Endodermal cell (in vitro differentiated cells): Measurements from ENCODE around the gene SSC4D. TPM values are rescaled to one million over a fixed set of nuclear protein-coding genes. Genes with fewer than 3 reads are reported as not detected.

Experiments
- DNase-seq: peaks from one replicate; pipeline ENCODE4 v3.0.0-alpha.2; 2017
- H3K27ac ChIP-seq: 2 replicates; pipeline ENCODE4 v1.5.1; 2013; ENCODE audit warnings: mild to moderate bottlenecking, low read depth, low read length, moderate library complexity
- H3K27me3 ChIP-seq: 2 replicates; pipeline ENCODE4 v1.6.1; 2013; ENCODE audit warnings: mild to moderate bottlenecking, low read length, moderate library complexity; ENCODE audit not compliant: insufficient read depth, control insufficient read depth, poor library complexity, severe bottlenecking
- H3K36me3 ChIP-seq: 2 replicates; pipeline ENCODE4 v1.7.0; 2013; ENCODE audit warnings: mild to moderate bottlenecking, low read length, moderate library complexity; ENCODE audit not compliant: control insufficient read depth, insufficient read depth
- H3K4me1 ChIP-seq: one replicate; pipeline ENCODE4 v1.7.0; 2013; ENCODE audit warnings: low read length; ENCODE audit not compliant: control insufficient read depth, insufficient read depth
- H3K4me3 ChIP-seq: 2 replicates; pipeline ENCODE4 v1.5.1; 2013; ENCODE audit warnings: mild to moderate bottlenecking, low read length, moderate library complexity
- H3K9ac ChIP-seq: 2 replicates; pipeline ENCODE4 v1.6.1; 2013; ENCODE audit warnings: mild to moderate bottlenecking, low read length, moderate library complexity; ENCODE audit not compliant: poor library complexity, severe bottlenecking; ENCODE audit errors: extremely low read depth
- H3K9me3 ChIP-seq: 2 replicates; pipeline ENCODE4 v1.6.1; 2013; ENCODE audit warnings: mild to moderate bottlenecking, low read length, moderate library complexity; ENCODE audit not compliant: control insufficient read depth
- H3K27ac Mint-ChIP-seq: 2 replicates; pipeline ENCODE4 v1.8.0; 2020; ENCODE audit warnings: mixed read lengths
- H3K27me3 Mint-ChIP-seq: 2 replicates; pipeline ENCODE4 v1.8.0; 2021; ENCODE audit warnings: mild to moderate bottlenecking, mixed read lengths; ENCODE audit not compliant: insufficient read depth
- H3K36me3 Mint-ChIP-seq: 2 replicates; pipeline ENCODE4 v1.8.0; 2020; ENCODE audit warnings: low read depth, mixed read lengths
- H3K4me1 Mint-ChIP-seq: 2 replicates; pipeline ENCODE4 v1.8.0; 2020; ENCODE audit warnings: mixed read lengths
- H3K4me3 Mint-ChIP-seq: 2 replicates; pipeline ENCODE4 v1.8.0; 2020; ENCODE audit warnings: mild to moderate bottlenecking, moderate library complexity, mixed read lengths
- H3K9me3 Mint-ChIP-seq: 2 replicates; pipeline ENCODE4 v1.8.0; 2020; ENCODE audit warnings: mild to moderate bottlenecking, mixed read lengths
- CTCF ChIP-seq: fragments of 200-600 bp; sonication (generic); conservative IDR thresholded peaks from 2 replicates; pipeline ENCODE4 v1.5.0; 2021; ENCODE audit warnings: antibody characterized with exemption, mild to moderate bottlenecking
- WGBS, 2 experiments: methylation state at CpG; one replicate each; pipeline versions ENCODE4 v1.1.5 to v1.1.7; 2013; ENCODE audit warnings: missing lambda C conversion rate in 2 of 2, mixed read lengths in 1 of 2; ENCODE audit not compliant: insufficient coverage in 1 of 2, insufficient read length in 1 of 2; 5-methylcytosine and 5-hydroxymethylcytosine counted together
- total RNA-seq, 2 donors: library from RNA; stranded (reverse); fragmentation: NEBNext Ultra II Directional in 1 of 2; extraction: Animal tissue kit (Norgen Biotek cat#: 25700) in 1 of 2; gene quantifications; 2 replicates in 1 of 2; 3 replicates in 1 of 2; pipeline ENCODE4 v1.2.1, GENCODE V29; 2021

The SSC4D gene
- total RNA-seq, 2 donors from 2014 or later: 21.9 to 44.5 TPM

- no peak for DNase-seq
- Mint-ChIP-seq H3K27me3 (no peaks in the 10 kb centered on the region), H3K4me1 (peaks cover 17% of the 10 kb centered on the region), H3K36me3 (peaks cover 76% of the 10 kb centered on the region), H3K27ac (peak overlapping the region; percentile 20), H3K4me3 (no peak overlapping the region), H3K9me3 (no peaks in the 10 kb centered on the region)
- TF ChIP-seq CTCF: no peak
- Histone ChIP-seq H3K27me3 (no peaks in the 10 kb centered on the region), H3K4me3 (no peak overlapping the region), H3K4me1 (peaks cover 3% of the 10 kb centered on the region), H3K36me3 (peaks cover 87% of the 10 kb centered on the region), H3K27ac (no peak overlapping the region), H3K9ac (no peak overlapping the region), H3K9me3 (no peaks in the 10 kb centered on the region)
- WGBS, 2 experiments: 78 to 100% methylated on average over 1 to 3 of the region's 3 CpGs
Observed at GRCh38 chr7:76340617-76341131, 68.8 kb downstream of the SSC4D start.

Other genes with a start within 250 kb of the SSC4D start
- gene SRRM3, start 207.8 kb downstream of the SSC4D start, total RNA-seq: 1 to 10 TPM; 4.1 to 5.0 TPM
- gene HSPB1, start 107.0 kb downstream of the SSC4D start, total RNA-seq: 100 to 1,000 TPM; 244 to 248 TPM
- gene YWHAG, start 50.7 kb downstream of the SSC4D start, total RNA-seq: 100 to 1,000 TPM; 148 TPM
- gene ZP3, start 15.3 kb upstream of the SSC4D start, total RNA-seq: 1 to 10 TPM in 1 of 2 donors, under 1 TPM in 1; 0.53 to 2.3 TPM
- gene DTX2, start 52.0 kb upstream of the SSC4D start, total RNA-seq: 10 to 100 TPM; 34.1 to 38.3 TPM
- gene UPK3B, start 100.9 kb upstream of the SSC4D start, total RNA-seq: 1 to 10 TPM; 1.2 to 2.3 TPM
- gene SPDYE16, start 133.6 kb upstream of the SSC4D start, total RNA-seq: under 1 TPM in 1 of 2 donors, not detected in 1; 0.37 TPM
- gene POMZP3, start 217.6 kb upstream of the SSC4D start, total RNA-seq: 10 to 100 TPM in 1 of 2 donors, 1 to 10 TPM in 1; 8.2 to 13.3 TPM